Hepatocyte (in vitro differentiated cells): ENCODE data around the gene SAMD11. TPM values are rescaled to one million over a fixed set of nuclear protein-coding genes. Genes with fewer than 3 reads are reported as not detected.

ENCODE experiments used
- DNase-seq: peaks from one replicate; pipeline ENCODE4 v3.0.0-alpha.2; 2016; ENCODE audit warnings: low spot score
- H2AFZ ChIP-seq: fragments of 200-600 bp; sonication (generic); 2 replicates; pipeline ENCODE4 v1.6.0; 2016; ENCODE audit warnings: antibody characterized with exemption, mild to moderate bottlenecking
- H3K27ac ChIP-seq: fragments of 200-600 bp; sonication (generic); 2 replicates; pipeline ENCODE4 v1.5.1; 2016; ENCODE audit warnings: mild to moderate bottlenecking
- H3K27me3 ChIP-seq: fragments of 200-600 bp; sonication (generic); 2 replicates; pipeline ENCODE4 v1.6.1; 2016
- H3K36me3 ChIP-seq: fragments of 200-600 bp; sonication (generic); replicated peaks from 2 replicates; pipeline ENCODE4 v1.5.1; 2016; ENCODE audit warnings: low read depth; ENCODE audit not compliant: insufficient read depth
- H3K4me1 ChIP-seq: fragments of 200-600 bp; sonication (generic); 2 replicates; pipeline ENCODE4 v1.5.1; 2016; ENCODE audit warnings: mild to moderate bottlenecking, moderate library complexity; ENCODE audit not compliant: insufficient read depth
- H3K4me2 ChIP-seq: fragments of 200-600 bp; sonication (generic); 2 replicates; pipeline ENCODE4 v1.6.0; 2016
- H3K4me3 ChIP-seq: fragments of 200-600 bp; sonication (generic); 2 replicates; pipeline ENCODE4 v1.5.1; 2016; ENCODE audit warnings: mild to moderate bottlenecking
- H3K79me2 ChIP-seq: fragments of 200-600 bp; sonication (generic); 2 replicates; pipeline ENCODE4 v1.6.0; 2017; ENCODE audit warnings: mild to moderate bottlenecking
- H3K9me2 ChIP-seq: fragments of 200-600 bp; sonication (generic); replicated peaks from 2 replicates; pipeline ENCODE4 v1.6.0; 2017; ENCODE audit warnings: mild to moderate bottlenecking; ENCODE audit not compliant: insufficient read depth
- H3K9me3 ChIP-seq: fragments of 200-600 bp; sonication (generic); 2 replicates; pipeline ENCODE4 v1.5.1; 2016; ENCODE audit warnings: low read depth, mild to moderate bottlenecking
- H4K20me1 ChIP-seq: fragments of 200-600 bp; sonication (generic); 2 replicates; pipeline ENCODE4 v1.6.0; 2016; ENCODE audit warnings: mild to moderate bottlenecking; ENCODE audit not compliant: insufficient read depth, poor library complexity, severe bottlenecking
- CTCF ChIP-seq: fragments of 200-600 bp; sonication (generic); IDR thresholded peaks from 2 replicates; pipeline ENCODE4 v1.5.1; 2016; ENCODE audit warnings: antibody characterized with exemption, mild to moderate bottlenecking; ENCODE audit not compliant: poor library complexity
- EZH2 ChIP-seq: fragments of 200-600 bp; sonication (generic); IDR thresholded peaks from 2 replicates; pipeline ENCODE4 v1.6.1; 2016; ENCODE audit warnings: antibody characterized with exemption, mild to moderate bottlenecking, borderline replicate concordance
- EZH2phosphoT487 ChIP-seq: fragments of 200-600 bp; sonication (generic); IDR thresholded peaks from one replicate; pipeline ENCODE4 v1.6.1; 2018; ENCODE audit warnings: antibody characterized with exemption, mild to moderate bottlenecking, low read depth, moderate library complexity; ENCODE audit not compliant: unreplicated experiment, severe bottlenecking
- WGBS: methylation state at CpG from one replicate; pipeline ENCODE4 v1.1.6; 2016; ENCODE audit warnings: low lambda C conversion rate; ENCODE audit errors: missing lambda C conversion rate; 5-methylcytosine and 5-hydroxymethylcytosine counted together
- polyA plus RNA-seq: library from polyadenylated mRNA; unstranded; fragments of >200 nt; fragmentation: Nextera tagmentation; extraction: Ambion mirVana; gene quantifications from 2 replicates; pipeline ENCODE4 v1.2.1, GENCODE V29; 2016
- total RNA-seq: library from RNA; depleted of rRNA; stranded (reverse); fragments of >200 nt; gene quantifications from 2 replicates; pipeline ENCODE4 v1.2.3, GENCODE V29; 2014

SAMD11 gene
- total and polyA plus RNA-seq, 2 experiments from 2014 or later = 9.5 to 17.1 TPM

- no peaks in the 10 kb centered on the region for H3K9me3 ChIP-seq
- WGBS = 97% methylated on average over 12 of the region's 16 CpGs
- H3K27me3 ChIP-seq = no peaks in the 10 kb centered on the region
- no peak overlapping the region for H2AFZ ChIP-seq
- no peak overlapping the region for H3K4me3 ChIP-seq
- DNase-seq = no peak
- peaks cover 7% of the 10 kb centered on the region for H3K79me2 ChIP-seq
- no peak overlapping the region for H3K4me2 ChIP-seq
- no peaks in the 10 kb centered on the region for H3K36me3 ChIP-seq
- H4K20me1 ChIP-seq = no peaks in the 10 kb centered on the region
- no peak for TF ChIP-seq EZH2phosphoT487
- no peak for TF ChIP-seq CTCF
- no peak for TF ChIP-seq EZH2
- H3K9me2 ChIP-seq = no peaks in the 10 kb centered on the region
- H3K4me1 ChIP-seq = peaks cover 16% of the 10 kb centered on the region
- no peak overlapping the region for H3K27ac ChIP-seq
Measured at GRCh38 chr1:963301-963651, 39.6 kb downstream of the SAMD11 start.

- 95% methylated on average over 29 of the region's 47 CpGs for WGBS
- Histone ChIP-seq H3K4me2 (no peak overlapping the region), H3K27ac (no peak overlapping the region), H3K27me3 (no peaks in the 10 kb centered on the region), H3K4me3 (no peak overlapping the region), H3K36me3 (no peaks in the 10 kb centered on the region), H3K79me2 (peaks cover under 1% of the 10 kb centered on the region), H4K20me1 (no peaks in the 10 kb centered on the region), H2AFZ (no peak overlapping the region), H3K4me1 (peaks cover 13% of the 10 kb centered on the region), H3K9me3 (no peaks in the 10 kb centered on the region), H3K9me2 (no peaks in the 10 kb centered on the region)
- no peak for DNase-seq
- no peak for TF ChIP-seq EZH2
- TF ChIP-seq CTCF = no peak
- TF ChIP-seq EZH2phosphoT487 = no peak
Measured at GRCh38 chr1:963746-964525, 40.2 kb downstream of the SAMD11 start.

GRCh38 chr1:964691-965525, 41.2 kb downstream of the SAMD11 start:
- no peak for TF ChIP-seq EZH2phosphoT487
- no peak for TF ChIP-seq CTCF
- no peak for TF ChIP-seq EZH2

More at GRCh38 chr1:964691-965525, 41.2 kb downstream of the SAMD11 start:
- Histone ChIP-seq H3K4me2 (no peak overlapping the region), H3K36me3 (no peaks in the 10 kb centered on the region), H3K27ac (no peak overlapping the region), H3K4me1 (peaks cover 13% of the 10 kb centered on the region), H3K9me2 (no peaks in the 10 kb centered on the region), H4K20me1 (no peaks in the 10 kb centered on the region), H3K79me2 (no peaks in the 10 kb centered on the region), H3K27me3 (no peaks in the 10 kb centered on the region), H2AFZ (no peak overlapping the region), H3K4me3 (no peak overlapping the region), H3K9me3 (no peaks in the 10 kb centered on the region)
- WGBS = 96% methylated on average over 24 of the region's 51 CpGs
- no peak for DNase-seq
